NCI-H82 treated with DMSO at 0.1 percent for 48 hours (cell line): ENCODE results near the gene MTR.
"Not testable (repeated sequence)": the region's sequence is repeated elsewhere in the genome, so short reads cannot be mapped to it uniquely, and the experiment has no call there.

ENCODE experiments used
- DNase-seq: peaks from one replicate; lab custom pipeline; 2025; ENCODE audit not compliant: unreplicated experiment; lab: John Stamatoyannopoulos, UW

Gene MTR

DNA sequence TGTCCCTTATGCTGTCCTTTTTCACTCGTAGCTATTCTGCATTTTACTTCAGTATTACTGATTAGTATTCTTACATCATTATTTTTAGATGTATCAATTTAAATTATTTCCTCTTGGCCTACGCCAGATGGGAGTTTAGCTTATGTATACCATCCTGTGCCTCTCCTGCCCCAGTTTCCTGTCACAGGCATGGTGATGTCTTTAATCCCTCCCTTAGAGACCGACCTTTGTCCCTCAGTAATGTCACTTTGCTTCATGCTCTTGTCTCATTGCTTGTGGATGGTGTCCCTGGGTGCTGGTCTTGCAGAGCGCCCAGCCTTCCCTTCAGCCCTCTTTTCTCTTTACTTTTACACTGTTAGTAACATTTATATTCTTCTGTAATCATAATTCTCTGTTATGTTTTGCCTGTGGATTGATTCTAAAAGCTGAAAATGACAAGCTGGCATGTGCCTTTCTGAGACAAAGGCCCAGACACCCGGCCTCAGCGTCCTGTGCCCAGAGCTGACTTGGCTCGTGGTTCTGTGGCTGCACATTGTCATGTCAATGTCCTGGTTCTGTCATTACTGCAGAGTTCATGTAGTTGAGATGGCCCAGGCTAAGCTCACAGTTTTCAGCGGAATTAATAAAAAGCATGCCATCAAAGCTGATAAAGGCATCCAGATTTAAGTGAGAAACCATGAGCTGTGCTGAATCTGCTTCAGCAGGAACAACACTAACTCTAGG lies 100.7 kb downstream of the MTR start:
- DNase-seq, result no peak

DNA sequence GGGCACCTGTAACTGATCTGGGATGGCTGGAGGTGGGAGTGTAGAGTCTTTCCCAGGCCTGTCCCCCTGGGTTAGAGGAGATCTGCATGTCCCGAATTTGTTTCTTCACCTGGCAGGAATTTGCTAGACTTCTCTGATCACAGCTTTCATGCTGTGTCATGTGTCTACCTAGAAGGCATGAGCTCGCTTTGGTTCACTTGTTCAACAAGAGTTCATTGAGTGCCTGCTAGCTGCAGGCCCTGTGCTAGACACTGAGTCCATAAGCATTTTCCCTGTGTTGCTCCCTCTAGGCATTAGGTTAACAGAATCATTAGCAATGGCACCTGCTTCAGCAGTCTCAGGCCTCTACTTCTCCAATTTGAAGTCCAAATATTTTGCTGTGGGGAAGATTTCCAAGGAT lies 101.6 kb downstream of the MTR start:
- DNase-seq, result no peak

DNA sequence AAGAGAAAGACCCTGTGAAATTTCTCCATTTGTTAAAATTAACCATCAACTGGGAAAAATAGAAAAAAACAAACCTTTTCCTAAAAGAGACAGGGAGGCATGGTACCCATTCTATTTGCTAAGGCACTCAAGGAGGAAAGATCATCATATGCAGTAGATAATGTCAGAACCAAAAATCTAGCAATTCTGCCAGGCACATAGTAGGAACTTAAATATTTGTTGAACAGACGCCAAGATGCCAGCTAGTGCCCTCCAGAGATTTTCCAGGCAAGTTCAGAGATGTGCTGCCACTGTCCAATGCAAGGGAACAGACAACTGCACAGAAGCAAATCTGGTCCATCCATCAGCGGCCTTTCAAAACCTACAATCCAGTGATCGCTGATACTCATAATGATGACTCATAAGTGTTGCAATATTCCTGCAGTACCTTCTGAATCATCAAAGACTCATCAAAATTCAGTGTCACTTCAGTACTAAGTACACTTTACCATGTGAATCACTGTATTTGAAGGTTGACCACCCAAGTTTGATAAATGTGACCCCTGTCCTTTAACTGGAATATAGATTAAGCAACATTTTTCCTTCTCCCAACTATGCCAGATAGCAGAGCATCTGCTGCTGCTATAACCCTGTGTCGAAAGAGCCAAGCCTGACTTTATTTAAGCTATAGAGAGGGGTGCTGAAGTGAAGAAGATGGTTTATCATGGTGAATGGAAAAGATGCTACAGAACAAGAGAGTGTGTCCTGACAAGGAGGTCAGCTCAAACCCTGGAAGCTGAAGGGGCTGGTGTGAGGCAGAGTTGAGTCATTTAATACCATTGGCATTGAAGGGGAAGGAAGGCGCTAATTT lies 110.0 kb downstream of the MTR start:
- DNase-seq, result no peak

- DNase-seq, result peak; percentile 61
Measured at GRCh38 chr1:236907205-236907604, 112.1 kb downstream of the MTR start.

GRCh38 chr1:236908669-236909068 lies 113.6 kb downstream of the MTR start:
- no peak for DNase-seq

DNA sequence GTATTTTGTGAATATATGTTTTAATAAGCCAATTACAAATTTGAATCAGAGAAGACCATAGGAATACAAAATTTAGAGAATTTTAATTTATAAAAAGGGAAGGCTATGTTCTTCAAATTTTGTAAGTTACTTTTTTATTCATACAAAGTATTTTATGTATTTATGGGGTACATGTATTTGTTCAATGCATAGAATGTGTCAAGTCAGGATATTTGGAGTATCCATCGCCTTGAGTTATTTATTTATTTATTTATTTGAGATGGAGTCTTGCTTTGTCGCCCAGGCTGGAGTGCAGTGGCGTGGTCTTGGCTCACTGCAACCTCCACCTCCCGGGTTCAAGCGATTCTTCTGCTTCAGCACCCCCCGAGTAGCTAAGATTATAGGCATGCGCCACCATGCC lies 116.0 kb downstream of the MTR start:
- not testable (repeated sequence) for DNase-seq

GRCh38 chr1:236913371-236914037 lies 118.4 kb downstream of the MTR start:
- DNase-seq, result no peak

DNA sequence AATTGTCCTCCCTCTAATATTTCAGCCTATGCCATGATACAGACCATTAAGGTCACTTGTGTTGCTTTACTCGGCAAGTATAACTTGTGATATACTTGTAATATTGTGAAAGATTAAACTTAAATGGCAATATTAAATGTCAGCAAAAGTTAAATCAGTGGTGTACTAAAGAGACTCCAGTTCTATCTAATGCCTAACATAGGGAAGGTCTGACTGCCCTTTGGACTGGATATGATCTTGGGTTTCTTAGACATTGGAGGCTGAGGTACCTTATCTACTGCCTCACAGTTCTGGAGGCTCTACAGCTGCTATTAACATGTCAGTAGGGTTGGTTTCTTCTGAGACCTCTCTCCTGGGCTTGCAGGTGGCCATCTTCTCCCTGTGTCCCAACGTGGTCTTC lies 119.3 kb downstream of the MTR start:
- no peak for DNase-seq

- DNase-seq, result no peak
Measured at GRCh38 chr1:236916131-236916800, 121.2 kb downstream of the MTR start.

GRCh38 chr1:236917448-236917847 lies 122.4 kb downstream of the MTR start:
- DNase-seq, result no peak

- DNase-seq, result no peak
Measured at GRCh38 chr1:236920286-236920894, 125.3 kb downstream of the MTR start.

DNA sequence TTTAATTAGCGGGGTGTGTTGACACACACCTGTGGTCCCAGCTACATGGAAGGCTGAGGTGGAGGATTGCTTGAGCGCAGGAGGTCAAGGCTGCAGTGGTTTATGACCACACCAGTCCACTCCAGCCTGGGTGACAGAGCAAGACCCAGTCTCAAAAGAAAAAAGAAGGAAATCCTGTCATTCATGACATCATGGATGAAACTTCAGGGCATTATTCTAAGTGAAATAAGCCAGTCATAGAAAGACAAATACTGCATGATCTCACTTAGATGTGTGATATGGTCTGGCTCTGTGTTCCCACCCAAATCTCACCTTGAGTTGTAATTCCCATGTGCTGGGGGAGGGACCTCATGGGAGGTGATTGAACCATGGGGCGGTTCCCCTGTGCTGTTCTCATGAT lies 126.5 kb downstream of the MTR start:
- no peak for DNase-seq

GRCh38 chr1:236922190-236922589 lies 127.1 kb downstream of the MTR start:
- no peak for DNase-seq

DNA sequence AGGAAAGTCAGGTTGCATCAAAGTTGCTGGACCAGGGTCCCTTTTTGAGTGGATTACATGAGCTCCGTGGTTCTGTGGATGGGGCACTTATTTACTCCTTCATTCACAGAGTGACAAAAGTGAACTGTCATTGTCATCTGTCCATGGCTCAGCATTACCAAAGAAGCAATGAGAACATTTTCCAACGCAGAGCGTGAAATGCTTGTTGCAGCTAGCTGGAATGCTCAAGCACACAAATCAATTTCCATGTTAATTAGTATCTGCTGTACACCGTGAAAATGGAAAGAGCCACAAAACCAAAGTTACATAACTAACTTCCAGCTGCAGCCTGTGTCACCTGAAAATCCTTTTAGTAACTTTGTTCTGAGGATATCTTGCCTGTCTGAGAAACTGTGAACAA lies 130.3 kb downstream of the MTR start:
- DNase-seq, result no peak

DNA sequence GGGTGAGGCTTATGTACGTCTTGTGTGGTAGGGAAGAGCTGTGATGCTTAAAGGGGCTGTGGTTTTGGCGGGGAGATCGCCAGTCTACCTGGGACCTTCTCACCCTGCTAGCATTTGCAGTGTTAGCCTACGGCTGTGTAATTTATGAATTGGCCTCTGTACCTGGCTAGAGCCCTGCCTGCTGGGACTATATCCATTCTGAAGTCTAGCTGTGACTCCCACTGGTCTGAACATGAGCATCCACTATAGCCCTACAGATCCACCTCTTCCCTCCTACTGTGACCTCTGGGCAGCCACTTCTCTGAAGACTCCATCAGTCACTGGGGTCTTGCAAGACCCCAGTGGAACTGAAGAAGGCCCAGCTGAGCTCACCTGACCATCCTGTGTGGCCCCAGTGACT lies 135.4 kb downstream of the MTR start:
- no peak for DNase-seq

- DNase-seq, result no peak
Measured at GRCh38 chr1:236938760-236939159, 143.7 kb downstream of the MTR start.

DNA sequence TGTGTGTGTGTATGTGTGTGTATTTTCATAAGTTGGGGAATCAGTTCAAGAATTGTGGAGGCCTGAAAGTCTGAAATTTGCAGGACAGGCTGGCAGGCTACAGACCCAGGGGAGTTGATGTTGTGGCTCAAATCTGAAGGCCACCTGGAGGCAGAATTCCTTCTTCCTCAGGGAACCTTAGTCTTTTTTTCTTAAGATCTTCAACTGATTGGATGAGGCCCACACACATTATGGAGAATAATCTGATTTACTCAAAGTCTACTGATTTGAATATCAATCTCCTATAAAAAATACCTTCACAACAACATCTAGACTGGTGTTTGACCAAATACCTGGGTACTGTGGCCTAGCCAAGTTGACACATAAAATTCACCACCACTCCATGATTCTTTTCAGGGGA lies 147.3 kb downstream of the MTR start:
- DNase-seq, result no peak

GRCh38 chr1:236944556-236944955 lies 149.5 kb downstream of the MTR start:
- DNase-seq, result peak; percentile 86

- DNase-seq, result no peak
Measured at GRCh38 chr1:236945002-236945401, 149.9 kb downstream of the MTR start.

GRCh38 chr1:236947794-236948193 lies 152.7 kb downstream of the MTR start:
- no peak for DNase-seq

GRCh38 chr1:236948381-236948780 lies 153.3 kb downstream of the MTR start:
- no peak for DNase-seq
